Activated CD4-positive, alpha-beta T cell treated with anti-CD3 and anti-CD28 coated beads for 4 hours (primary cell): ENCODE measurements around the gene POLR1C.
"Not testable (repeated sequence)": the region's sequence is repeated elsewhere in the genome, so short reads cannot be mapped to it uniquely, and the experiment has no call there.

ENCODE experiments used
- DNase-seq, 2 donors: peaks; one replicate each; pipeline ENCODE4 v3.0.0-alpha.2; 2020

Gene POLR1C

GRCh38 chr6:43493833-43494232 lies 23.1 kb upstream of the POLR1C start:
- no peak for DNase-seq

DNA sequence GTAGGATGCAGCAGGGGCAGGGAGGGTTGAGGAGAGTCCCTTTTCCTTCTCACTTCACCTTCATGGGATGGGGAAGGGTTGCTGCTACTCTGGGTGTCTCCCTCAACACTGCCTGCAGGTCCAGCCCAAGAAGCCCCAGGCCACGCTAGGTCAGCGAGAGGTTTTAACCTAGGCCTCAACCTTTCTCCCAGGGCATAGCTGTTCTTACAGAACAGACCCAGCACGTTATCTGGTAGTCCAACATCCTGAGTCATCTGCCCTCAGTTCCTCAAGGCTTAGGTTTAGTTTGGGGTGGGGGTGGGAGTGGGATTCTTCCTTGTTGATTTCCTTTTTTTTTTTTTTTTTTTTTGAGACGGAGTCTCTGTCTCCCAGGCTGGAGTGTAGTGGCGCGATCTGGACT lies 22.6 kb upstream of the POLR1C start:
- DNase-seq: no peak

DNA sequence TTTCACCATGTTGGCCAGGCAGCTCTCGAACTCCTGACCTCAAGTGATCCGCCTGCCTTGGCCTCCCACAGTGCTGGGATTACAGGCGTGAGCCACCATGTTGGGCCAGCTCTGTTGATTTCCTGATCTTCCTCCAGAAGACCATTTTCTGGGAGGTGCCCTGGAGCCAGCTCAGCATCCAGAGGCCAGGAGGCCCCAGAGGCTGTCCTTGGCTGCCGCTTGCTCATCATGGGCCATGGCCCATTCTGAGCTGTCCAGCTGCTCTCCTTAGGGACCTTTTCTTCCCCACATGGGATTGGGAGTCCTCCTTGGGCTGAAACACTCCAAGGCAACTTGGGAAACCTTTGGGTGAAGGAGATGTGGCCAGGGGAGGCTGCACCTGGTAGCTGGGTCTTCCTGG lies 22.1 kb upstream of the POLR1C start:
- no peak for DNase-seq

- no peak for DNase-seq
Measured at GRCh38 chr6:43495409-43495941, 21.4 kb upstream of the POLR1C start.

DNA sequence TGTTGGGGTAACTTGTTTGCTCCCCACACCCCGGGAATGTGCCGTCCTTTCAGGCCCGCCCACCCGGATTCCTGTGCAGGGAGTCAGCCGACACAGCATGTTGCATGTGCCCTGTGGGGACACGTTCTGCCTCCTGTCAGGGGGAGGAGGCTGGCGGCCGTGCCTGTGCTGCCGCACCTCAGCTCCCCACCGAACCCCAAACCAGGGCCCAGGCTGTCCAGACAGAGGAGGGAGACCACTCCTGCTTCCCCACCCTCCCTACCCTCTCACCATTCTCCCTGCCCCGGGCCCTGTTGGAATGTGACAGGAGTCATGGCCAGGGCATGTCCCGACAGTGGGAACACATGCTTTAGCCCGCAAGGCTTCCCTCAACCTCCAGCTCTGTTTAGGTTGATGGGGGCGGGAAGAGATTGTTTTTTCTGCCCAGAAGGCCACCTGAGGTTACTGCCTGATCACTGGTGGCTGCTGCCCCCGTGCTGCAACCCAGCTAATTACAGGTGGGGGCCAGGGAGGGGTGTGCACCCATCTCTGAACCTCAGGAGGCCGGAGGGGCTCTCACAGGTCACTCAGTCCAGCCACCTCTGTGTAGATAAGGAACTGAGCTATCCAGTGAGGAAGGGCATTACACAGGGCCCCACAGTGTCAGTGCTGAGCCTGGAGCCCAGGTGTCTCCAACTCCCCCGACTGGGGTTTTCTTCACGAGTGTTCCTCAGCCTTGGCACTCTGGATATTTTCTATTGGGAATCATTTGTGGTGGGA lies 20.3 kb upstream of the POLR1C start:
- no peak for DNase-seq

GRCh38 chr6:43497129-43497396 lies 19.8 kb upstream of the POLR1C start:
- no peak for DNase-seq

DNA sequence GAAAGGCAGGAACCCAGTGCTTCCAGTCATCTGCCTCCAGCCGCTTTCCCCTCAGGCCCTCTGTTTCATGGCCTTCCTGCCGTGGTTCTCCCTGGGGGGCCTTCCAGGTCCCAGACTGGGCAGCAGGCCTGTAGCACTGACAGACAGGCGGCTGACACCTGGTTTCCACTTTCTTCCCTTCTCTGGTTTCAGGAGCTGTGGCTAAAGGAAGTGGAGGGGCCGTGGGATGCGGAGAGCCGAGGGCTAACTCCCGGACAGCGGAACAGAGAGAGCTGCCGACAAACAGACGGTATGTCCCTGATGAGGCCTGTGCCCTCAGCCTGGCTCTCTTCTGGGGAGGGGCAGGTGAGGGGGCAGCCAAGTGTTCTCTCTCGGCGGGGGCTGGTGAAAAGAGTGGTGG lies 19.2 kb upstream of the POLR1C start:
- DNase-seq: no peak

- not testable (repeated sequence) for DNase-seq
Measured at GRCh38 chr6:43498291-43498690, 18.6 kb upstream of the POLR1C start.

DNA sequence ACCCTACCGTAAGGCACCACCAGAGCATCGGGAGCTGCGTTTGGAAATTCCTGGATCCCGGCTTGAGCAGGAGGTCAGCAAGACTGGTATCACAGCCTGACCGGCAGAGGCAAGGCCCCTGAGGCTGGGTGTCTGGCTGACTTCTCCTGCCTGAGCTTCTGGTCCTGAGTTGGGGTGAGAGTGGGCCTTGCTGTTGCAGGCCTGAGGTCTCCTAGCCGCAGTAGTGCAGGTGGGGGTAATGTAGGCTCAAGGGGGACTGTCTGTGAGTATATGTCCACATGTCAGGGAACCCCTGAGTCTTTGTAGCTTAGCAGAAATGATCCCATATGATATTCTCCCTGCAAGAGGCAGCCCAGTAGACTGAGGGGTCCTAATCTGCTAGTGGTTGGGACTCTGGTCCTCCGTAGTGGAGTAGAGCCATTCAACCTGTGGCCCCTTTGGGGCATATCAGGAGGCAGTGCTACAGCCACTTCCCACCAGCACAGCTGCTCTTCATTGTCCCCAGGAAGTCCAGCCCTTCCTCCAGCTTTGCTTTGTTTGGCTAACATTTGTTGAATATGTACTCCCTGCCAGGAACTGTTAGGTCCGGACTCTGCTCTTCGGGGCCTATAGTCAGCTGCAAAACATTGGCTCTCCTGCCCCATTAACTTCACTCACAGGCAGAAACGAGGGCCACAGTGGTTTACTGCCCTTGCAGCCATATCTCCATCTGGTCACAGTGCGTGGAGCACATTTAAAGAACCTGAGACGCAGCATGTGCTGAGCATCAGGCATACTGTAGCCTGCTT lies 17.7 kb upstream of the POLR1C start:
- no peak for DNase-seq

DNA sequence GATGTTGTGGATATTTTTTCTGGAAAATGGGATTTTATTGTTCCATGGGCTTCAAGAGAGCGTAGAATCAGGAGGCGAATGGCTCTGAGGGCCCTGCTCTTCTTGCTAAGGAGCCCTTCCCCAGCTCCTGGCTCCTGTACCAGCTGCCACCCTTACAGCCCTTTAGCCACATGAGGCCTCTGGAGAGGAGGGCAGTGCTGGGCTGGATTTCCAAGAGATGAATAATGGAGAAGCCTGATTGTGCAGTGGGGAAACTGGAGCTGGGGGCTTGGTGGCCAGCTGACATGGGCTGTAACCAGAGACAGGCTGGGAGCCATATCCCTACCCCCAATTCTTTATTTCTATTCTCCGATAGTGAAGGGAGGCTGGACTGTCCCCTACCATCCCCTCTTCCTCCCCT lies 16.0 kb upstream of the POLR1C start:
- DNase-seq: no peak

DNA sequence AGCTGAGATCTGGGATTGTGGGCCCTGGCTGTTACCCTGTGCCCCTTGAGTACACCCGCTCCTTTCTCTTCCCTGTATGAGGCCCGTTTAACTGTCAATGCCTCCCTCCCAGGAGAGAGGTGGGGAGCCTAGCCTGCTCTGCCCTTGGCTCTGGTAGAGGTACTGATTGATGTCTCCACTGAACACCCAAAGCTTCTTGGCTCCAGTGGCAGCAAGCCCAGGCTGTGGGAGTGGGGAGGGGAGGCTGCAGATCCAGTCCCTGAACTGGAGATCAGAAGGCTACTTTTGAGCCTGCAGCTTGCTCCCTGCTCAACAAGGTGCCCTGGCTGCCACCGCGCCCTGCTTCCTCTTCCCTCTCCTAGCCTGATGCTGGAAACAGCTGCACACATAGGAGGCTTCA lies 14.2 kb upstream of the POLR1C start:
- no peak for DNase-seq

- DNase-seq: no peak
Measured at GRCh38 chr6:43503443-43503842, 13.4 kb upstream of the POLR1C start.

DNA sequence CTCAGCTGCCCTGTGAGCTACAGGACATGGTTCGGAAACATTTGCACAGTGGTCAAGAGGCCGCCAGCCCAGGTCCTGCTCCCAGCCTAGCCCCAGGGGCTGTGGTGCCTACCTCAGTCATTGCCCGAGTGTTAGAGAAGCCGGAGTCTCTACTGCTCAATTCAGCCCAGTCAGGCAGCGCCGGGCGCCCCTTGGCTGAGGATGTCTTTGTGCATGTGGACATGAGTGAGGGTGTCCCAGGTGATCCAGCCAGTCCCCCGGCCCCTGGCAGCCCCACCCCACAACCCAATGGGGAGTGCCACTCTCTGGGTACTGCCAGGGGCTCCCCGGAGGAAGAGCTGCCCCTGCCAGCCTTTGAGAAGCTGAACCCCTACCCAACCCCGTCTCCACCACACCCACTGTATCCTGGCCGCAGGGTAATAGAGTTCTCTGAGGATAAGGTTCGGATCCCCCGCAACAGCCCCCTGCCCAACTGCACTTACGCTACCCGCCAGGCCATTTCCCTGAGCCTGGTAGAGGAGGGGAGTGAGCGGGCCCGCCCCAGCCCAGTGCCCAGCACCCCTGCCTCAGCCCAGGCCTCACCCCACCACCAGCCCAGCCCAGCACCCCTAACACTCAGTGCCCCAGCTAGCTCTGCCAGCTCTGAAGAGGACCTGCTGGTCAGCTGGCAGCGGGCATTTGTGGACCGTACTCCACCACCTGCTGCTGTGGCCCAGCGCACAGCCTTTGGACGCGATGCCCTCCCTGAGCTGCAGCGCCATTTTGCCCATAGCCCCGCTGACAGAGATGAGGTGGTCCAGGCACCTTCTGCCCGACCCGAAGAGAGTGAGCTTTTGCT lies 11.9 kb upstream of the POLR1C start:
- DNase-seq: no peak

GRCh38 chr6:43505718-43506117 lies 11.2 kb upstream of the POLR1C start:
- no peak for DNase-seq

DNA sequence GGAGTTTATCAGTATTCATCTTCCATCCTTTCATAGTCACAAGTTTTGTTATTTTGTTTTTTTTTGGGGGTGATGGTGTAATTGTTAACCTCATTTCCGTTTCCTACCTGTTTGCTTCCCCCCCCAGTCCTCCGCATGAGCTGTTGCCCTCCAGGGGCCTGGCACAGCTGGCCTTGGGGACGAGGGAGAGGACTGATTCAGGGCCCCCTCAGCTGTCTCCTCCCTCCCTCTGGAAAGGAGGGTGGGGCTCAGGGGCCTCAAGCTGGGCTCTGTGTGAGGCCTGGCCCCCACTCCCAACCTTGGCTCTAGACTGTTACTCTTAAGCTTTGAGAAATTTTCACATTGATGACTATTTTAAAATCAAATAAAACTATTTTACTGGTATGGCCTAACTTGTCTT lies 10.7 kb upstream of the POLR1C start:
- no peak for DNase-seq

GRCh38 chr6:43506667-43507471 lies 10.0 kb upstream of the POLR1C start:
- DNase-seq: peak; percentile 73 to 81

- DNase-seq: no peak
Measured at GRCh38 chr6:43508481-43509141, 8.3 kb upstream of the POLR1C start.

- DNase-seq: no peak
Measured at GRCh38 chr6:43509142-43509983, 7.5 kb upstream of the POLR1C start.

DNA sequence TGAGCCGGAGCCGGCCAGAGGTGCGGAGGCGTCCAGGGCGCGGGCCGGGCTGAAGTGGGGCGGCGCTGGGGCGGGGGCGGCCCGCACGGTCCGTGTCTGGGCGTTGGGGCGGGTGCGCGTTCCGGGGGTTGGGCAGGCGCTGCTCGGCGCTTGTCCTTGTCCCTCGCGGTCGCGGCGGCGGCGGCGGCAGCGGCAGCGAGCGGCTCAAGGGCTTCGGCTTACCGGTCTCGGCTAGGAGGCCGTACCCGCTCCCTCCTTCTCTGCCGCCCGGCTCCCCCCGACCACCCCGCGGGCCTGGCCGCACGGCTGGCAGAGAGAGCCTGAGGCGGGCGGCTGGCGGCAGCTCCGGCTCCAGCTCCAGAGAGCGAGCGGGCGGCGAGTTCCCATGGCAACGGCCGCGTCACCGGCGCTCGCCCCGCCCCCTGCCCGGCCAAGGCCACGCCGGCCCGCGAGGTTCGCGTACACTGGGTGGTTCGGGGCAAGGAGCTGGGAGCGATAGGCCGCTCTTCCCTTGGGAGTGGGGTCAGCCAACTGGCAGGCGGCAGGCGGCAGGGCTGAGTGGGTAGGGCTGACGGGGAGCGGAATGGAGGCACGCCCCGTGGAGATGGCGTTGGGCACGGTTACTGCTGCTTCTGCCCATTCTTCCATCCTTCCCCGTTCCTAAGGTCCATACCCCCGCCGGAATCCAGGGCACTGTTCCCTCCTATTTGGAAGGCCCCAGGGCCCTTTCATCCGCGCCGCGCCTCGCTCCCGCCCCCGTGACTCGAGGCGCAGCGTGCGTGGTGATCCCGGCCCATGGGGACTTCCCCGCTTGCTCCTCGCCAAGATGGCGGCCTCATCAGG lies 6.7 kb upstream of the POLR1C start, which contains the start of gene LRRC73:
Gene LRRC73, minus strand, starts transcription at position 363 of the 843 bp plus-strand sequence. CDS start 561 bp downstream, outside the sequence.
- peak; percentile 74 to 78 for DNase-seq

- DNase-seq: no peak
Measured at GRCh38 chr6:43510827-43511163, 6.1 kb upstream of the POLR1C start.
